ENCODE data around the gene SPHK2.

Gene SPHK2

DNA sequence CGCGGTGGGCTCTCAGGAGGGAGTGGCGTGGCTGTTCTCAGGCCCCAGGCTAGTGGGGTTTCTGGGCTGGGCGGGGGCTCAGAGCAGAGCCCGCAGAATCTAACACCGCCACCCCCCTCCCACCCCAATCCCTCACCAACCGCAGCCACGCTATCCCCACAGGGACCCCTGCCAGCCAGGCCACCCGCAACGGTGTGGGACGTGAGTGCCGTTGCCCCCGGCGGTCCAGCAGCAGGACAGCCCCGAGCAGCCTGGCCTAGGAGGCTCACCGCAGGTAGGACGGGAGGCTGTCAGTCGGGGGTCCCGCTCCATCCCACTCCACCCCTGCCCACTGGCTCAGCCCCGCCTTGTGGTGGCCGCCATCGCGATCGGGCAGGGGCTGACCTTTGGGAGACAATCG, 53.7 kb downstream of the SPHK2 start, which contains the start of gene NTN5:
Gene NTN5 (minus strand): TSS at position 24 of the 400 bp plus-strand sequence. CDS start 2,031 bp downstream, outside the sequence.
- no CpG with 5 or more reads among the region's 25 CpGs for WGBS (ENCODE audit: extremely low coverage, insufficient coverage, low lambda C conversion rate)
- Histone ChIP-seq H3K27me3 (ENCODE audit: insufficient read depth, low read length, poor library complexity) (no peaks in the 10 kb centered on the region), H2AK5ac (ENCODE audit: low read length) (no peak within 1 kb of the TSS), H2BK120ac (ENCODE audit: low read depth, low read length) (no peak within 1 kb of the TSS), H3K56ac (ENCODE audit: low read length) (peak within 1 kb of the TSS; percentile 34), H3K18ac (ENCODE audit: low read length) (no peak within 1 kb of the TSS), H3K79me1 (ENCODE audit: low read length) (no peaks in the 10 kb centered on the region), H3K4me2 (ENCODE audit: low read length) (no peak within 1 kb of the TSS), H3K36me3 (ENCODE audit: control insufficient read depth, insufficient read depth, low read length) (no peaks in the 10 kb centered on the region), H3K79me2 (ENCODE audit: control insufficient read depth, insufficient read depth, low read length) (no peaks in the 10 kb centered on the region), H3K27ac (ENCODE audit: low read depth, low read length) (no peak within 1 kb of the TSS), H3K4me1 (ENCODE audit: control insufficient read depth, low read depth, low read length) (no peaks in the 10 kb centered on the region), H2BK5ac (ENCODE audit: low read length) (no peak within 1 kb of the TSS), H3K9ac (ENCODE audit: low read length) (peak within 1 kb of the TSS; percentile 8), H3K23ac (ENCODE audit: low read length) (no peak within 1 kb of the TSS), H3K4me3 (ENCODE audit: low read length) (no peak within 1 kb of the TSS), H2BK15ac (replicated peaks; ENCODE audit: low read depth) (no peak within 1 kb of the TSS), H4K8ac (ENCODE audit: low read depth, low read length) (no peak within 1 kb of the TSS), H4K5ac (ENCODE audit: low read length) (no peak within 1 kb of the TSS), H3K4ac (ENCODE audit: low read depth, low read length) (no peak within 1 kb of the TSS)
- no peak for DNase-seq

DNA sequence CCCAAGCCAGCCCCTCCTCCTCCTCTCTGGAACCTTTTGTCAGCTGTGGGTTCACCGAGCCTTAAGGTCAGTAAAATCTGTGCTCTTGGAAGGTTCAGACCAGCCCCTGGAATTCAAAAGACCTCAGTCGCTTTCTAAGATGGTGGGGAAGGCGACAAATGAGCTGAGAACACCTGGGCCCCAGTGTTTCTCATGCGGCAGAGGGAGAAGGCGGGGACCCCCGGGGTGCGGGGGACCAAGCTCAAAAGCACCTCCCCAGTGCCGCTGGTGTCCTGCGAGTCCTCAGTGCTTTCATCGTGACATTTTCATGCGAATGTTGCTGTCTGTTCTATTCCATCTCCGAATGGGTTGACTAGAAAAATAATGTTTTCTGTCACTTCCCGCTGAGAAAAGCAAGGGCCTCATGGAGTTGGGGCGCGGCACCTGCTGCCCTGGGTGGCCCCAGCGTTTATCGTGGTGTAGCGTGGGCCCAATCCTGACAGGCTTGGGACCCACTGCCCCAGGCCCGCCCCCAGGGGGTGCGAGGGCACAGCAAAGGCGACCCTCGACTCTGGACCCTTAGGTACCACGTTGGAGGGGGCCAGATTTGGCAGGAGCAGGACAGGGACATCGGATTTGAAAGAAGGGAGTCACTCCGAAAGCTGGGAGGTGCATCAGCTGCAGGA, 54.3 kb downstream of the SPHK2 start:
- Histone ChIP-seq H3K36me3 (ENCODE audit: control insufficient read depth, insufficient read depth, low read length) (no peaks in the 10 kb centered on the region), H2BK5ac (ENCODE audit: low read length) (no peak overlapping the region), H3K18ac (ENCODE audit: low read length) (no peak overlapping the region), H4K5ac (ENCODE audit: low read length) (no peak overlapping the region), H3K79me2 (ENCODE audit: control insufficient read depth, insufficient read depth, low read length) (no peaks in the 10 kb centered on the region), H3K27ac (ENCODE audit: low read depth, low read length) (no peak overlapping the region), H3K4me2 (ENCODE audit: low read length) (no peak overlapping the region), H3K4ac (ENCODE audit: low read depth, low read length) (no peak overlapping the region), H3K9ac (ENCODE audit: low read length) (peak overlapping the region; percentile 8), H3K4me1 (ENCODE audit: control insufficient read depth, low read depth, low read length) (no peaks in the 10 kb centered on the region), H2BK120ac (ENCODE audit: low read depth, low read length) (no peak overlapping the region), H3K56ac (ENCODE audit: low read length) (peak overlapping the region; percentile 34), H3K27me3 (ENCODE audit: insufficient read depth, low read length, poor library complexity) (no peaks in the 10 kb centered on the region), H2BK15ac (replicated peaks; ENCODE audit: low read depth) (no peak overlapping the region), H4K8ac (ENCODE audit: low read depth, low read length) (no peak overlapping the region), H3K4me3 (ENCODE audit: low read length) (no peak overlapping the region), H3K23ac (ENCODE audit: low read length) (no peak overlapping the region), H3K79me1 (ENCODE audit: low read length) (no peaks in the 10 kb centered on the region), H2AK5ac (ENCODE audit: low read length) (no peak overlapping the region)
- WGBS (ENCODE audit: extremely low coverage, insufficient coverage, low lambda C conversion rate): no CpG with 5 or more reads among the region's 25 CpGs
- no peak for DNase-seq

DNA sequence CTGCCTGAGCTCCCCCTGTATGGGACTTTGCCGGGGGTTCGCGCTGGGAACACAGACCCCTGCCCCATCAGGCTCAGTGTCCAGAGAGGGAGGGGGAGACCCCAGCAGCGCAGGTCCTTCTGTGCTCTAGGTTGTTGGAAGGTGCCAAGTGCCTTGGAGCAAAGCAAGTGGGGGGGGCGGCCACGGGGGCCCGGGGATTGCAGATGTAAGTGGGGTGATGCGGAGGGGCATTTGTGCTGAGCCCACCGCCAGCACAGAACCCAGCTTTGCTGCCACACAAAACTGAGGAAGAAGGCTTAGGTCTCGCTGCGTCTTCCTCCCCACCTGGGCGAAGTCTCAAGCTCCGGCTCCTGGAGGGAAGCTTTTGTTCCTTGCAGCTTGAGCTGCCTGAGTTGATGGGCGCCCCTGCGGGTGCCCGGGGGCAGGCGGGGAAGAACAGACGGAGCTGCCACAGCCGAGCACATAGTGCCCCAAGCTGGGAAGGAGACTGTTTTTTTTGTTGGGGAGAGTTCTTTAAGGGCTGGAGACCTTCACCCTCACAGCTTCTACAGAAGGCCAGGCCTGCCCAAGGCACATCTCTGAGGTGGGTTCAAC, 55.0 kb downstream of the SPHK2 start:
- WGBS (ENCODE audit: extremely low coverage, insufficient coverage, low lambda C conversion rate): no CpG with 5 or more reads among the region's 19 CpGs
- Histone ChIP-seq H3K79me1 (ENCODE audit: low read length) (no peaks in the 10 kb centered on the region), H4K5ac (ENCODE audit: low read length) (no peak overlapping the region)

DNA sequence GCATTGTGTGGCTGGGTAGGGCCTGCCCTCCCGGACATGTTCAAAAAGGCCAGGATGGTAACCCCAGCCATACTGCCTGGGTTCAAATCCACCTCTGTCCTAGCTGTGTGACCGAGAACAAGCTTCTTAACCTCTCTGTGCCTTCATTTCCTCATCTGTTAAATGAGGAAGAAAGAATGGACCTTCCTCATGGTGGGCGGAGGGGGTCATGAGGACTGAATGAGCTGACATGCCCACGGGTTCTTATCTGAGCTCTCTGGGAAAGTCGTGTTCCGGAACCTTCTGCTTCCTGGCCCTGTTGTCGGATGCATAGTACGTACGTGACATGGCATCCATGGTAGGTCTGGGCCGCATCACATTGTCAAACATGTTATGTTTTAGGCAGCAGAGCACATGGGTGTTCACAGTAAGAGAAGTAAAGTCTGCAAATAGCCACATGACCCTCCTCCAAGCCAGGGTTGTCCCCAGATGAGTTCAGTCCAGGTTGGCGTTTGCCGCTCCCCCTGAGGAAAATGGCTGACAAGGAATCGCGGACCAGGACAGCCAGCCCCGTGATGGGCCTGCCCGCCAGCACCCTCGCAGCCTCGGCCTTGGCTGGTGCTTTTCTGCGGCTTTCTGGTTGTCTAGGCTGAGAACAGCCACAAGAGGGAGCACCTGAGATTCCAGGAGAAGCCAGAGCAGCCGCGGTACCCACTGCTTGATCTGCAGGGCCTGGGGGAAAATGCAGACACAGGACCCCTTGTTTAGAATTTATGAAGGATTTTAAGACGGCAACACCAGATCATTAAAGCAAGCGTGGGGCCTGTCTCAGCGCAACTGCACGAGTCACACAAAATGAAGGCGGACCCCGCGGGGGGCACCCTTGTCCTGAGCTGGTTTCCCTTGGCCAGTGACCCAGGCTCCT, 55.9 kb downstream of the SPHK2 start:
- no peaks in the 10 kb centered on the region for H3K4me1 ChIP-seq (ENCODE audit: control insufficient read depth, low read depth, low read length)
- no peaks in the 10 kb centered on the region for H3K27me3 ChIP-seq (ENCODE audit: insufficient read depth, low read length, poor library complexity)
- no peaks in the 10 kb centered on the region for H3K79me1 ChIP-seq (ENCODE audit: low read length)
- DNase-seq: peak; percentile 92
- H3K4me3 ChIP-seq (ENCODE audit: low read length): no peak overlapping the region
- no peak overlapping the region for H3K27ac ChIP-seq (ENCODE audit: low read depth, low read length)
- no CpG with 5 or more reads among the region's 28 CpGs for WGBS (ENCODE audit: extremely low coverage, insufficient coverage, low lambda C conversion rate)
- H3K18ac ChIP-seq (ENCODE audit: low read length): no peak overlapping the region
- no peak overlapping the region for H2AK5ac ChIP-seq (ENCODE audit: low read length)
- H3K23ac ChIP-seq (ENCODE audit: low read length): no peak overlapping the region
- H3K56ac ChIP-seq (ENCODE audit: low read length): peak overlapping the region; percentile 37
- H3K4me2 ChIP-seq (ENCODE audit: low read length): no peak overlapping the region
- H3K36me3 ChIP-seq (ENCODE audit: control insufficient read depth, insufficient read depth, low read length): no peaks in the 10 kb centered on the region
- no peak overlapping the region for H4K8ac ChIP-seq (ENCODE audit: low read depth, low read length)
- H3K4ac ChIP-seq (ENCODE audit: low read depth, low read length): no peak overlapping the region
- H4K5ac ChIP-seq (ENCODE audit: low read length): no peak overlapping the region
- H3K79me2 ChIP-seq (ENCODE audit: control insufficient read depth, insufficient read depth, low read length): no peaks in the 10 kb centered on the region
- no peak overlapping the region for H3K9ac ChIP-seq (ENCODE audit: low read length)
- H2BK120ac ChIP-seq (ENCODE audit: low read depth, low read length): no peak overlapping the region
- no peak overlapping the region for H2BK15ac ChIP-seq (replicated peaks; ENCODE audit: low read depth)
- no peak overlapping the region for H2BK5ac ChIP-seq (ENCODE audit: low read length)

More for the DNA sequence above, 55.0 kb downstream of the SPHK2 start:
- H3K18ac ChIP-seq (ENCODE audit: low read length): no peak overlapping the region
- H3K56ac ChIP-seq (ENCODE audit: low read length): peak overlapping the region; percentile 28
- no peaks in the 10 kb centered on the region for H3K27me3 ChIP-seq (ENCODE audit: insufficient read depth, low read length, poor library complexity)
- H3K79me2 ChIP-seq (ENCODE audit: control insufficient read depth, insufficient read depth, low read length): no peaks in the 10 kb centered on the region
- no peak overlapping the region for H3K4me3 ChIP-seq (ENCODE audit: low read length)
- no peak for DNase-seq
- H3K4ac ChIP-seq (ENCODE audit: low read depth, low read length): no peak overlapping the region
- no peak overlapping the region for H3K9ac ChIP-seq (ENCODE audit: low read length)
- H3K4me2 ChIP-seq (ENCODE audit: low read length): no peak overlapping the region
- no peak overlapping the region for H3K27ac ChIP-seq (ENCODE audit: low read depth, low read length)
- no peak overlapping the region for H2BK15ac ChIP-seq (replicated peaks; ENCODE audit: low read depth)
- H2BK5ac ChIP-seq (ENCODE audit: low read length): no peak overlapping the region
- H3K23ac ChIP-seq (ENCODE audit: low read length): no peak overlapping the region
- H2AK5ac ChIP-seq (ENCODE audit: low read length): no peak overlapping the region
- H2BK120ac ChIP-seq (ENCODE audit: low read depth, low read length): no peak overlapping the region
- H3K4me1 ChIP-seq (ENCODE audit: control insufficient read depth, low read depth, low read length): no peaks in the 10 kb centered on the region
- H3K36me3 ChIP-seq (ENCODE audit: control insufficient read depth, insufficient read depth, low read length): no peaks in the 10 kb centered on the region
- no peak overlapping the region for H4K8ac ChIP-seq (ENCODE audit: low read depth, low read length)

DNA sequence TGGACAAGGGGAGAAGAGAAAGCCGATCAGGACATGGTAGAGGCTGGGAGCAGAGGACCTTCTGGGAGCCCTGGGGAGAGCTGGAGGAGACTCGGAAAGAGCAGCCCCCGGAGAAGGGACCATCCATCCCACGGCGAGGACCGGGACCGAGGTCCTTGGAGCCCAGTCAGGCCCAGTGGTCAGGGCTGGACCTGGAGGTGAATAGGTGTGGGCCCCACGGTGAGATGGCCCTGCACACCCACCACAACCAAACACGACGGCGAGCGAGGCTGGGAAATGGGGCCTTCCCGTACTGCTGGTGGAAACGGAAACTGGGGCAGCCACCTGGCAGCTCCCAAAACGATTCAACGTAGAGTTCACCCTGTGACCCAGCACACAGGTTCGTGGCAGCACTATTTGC, 57.2 kb downstream of the SPHK2 start:
- Histone ChIP-seq H2BK5ac (ENCODE audit: low read length) (no peak overlapping the region), H3K79me2 (ENCODE audit: control insufficient read depth, insufficient read depth, low read length) (no peaks in the 10 kb centered on the region), H3K27ac (ENCODE audit: low read depth, low read length) (no peak overlapping the region), H3K56ac (ENCODE audit: low read length) (no peak overlapping the region), H3K4ac (ENCODE audit: low read depth, low read length) (no peak overlapping the region), H3K4me3 (ENCODE audit: low read length) (no peak overlapping the region), H2BK120ac (ENCODE audit: low read depth, low read length) (no peak overlapping the region), H4K8ac (ENCODE audit: low read depth, low read length) (no peak overlapping the region), H3K4me1 (ENCODE audit: control insufficient read depth, low read depth, low read length) (no peaks in the 10 kb centered on the region), H3K27me3 (ENCODE audit: insufficient read depth, low read length, poor library complexity) (no peaks in the 10 kb centered on the region), H3K18ac (ENCODE audit: low read length) (no peak overlapping the region), H3K23ac (ENCODE audit: low read length) (no peak overlapping the region), H4K5ac (ENCODE audit: low read length) (no peak overlapping the region), H3K9ac (ENCODE audit: low read length) (no peak overlapping the region), H2AK5ac (ENCODE audit: low read length) (no peak overlapping the region), H3K4me2 (ENCODE audit: low read length) (no peak overlapping the region), H2BK15ac (replicated peaks; ENCODE audit: low read depth) (no peak overlapping the region), H3K79me1 (ENCODE audit: low read length) (no peaks in the 10 kb centered on the region), H3K36me3 (ENCODE audit: control insufficient read depth, insufficient read depth, low read length) (no peaks in the 10 kb centered on the region)
- WGBS (ENCODE audit: extremely low coverage, insufficient coverage, low lambda C conversion rate): no CpG with 5 or more reads among the region's 17 CpGs
- no peak for DNase-seq
